ENCODE results near the gene ADH5.
"Not testable (repeated sequence)": the region's sequence is repeated elsewhere in the genome, so short reads cannot be mapped to it uniquely, and the experiment has no call there.

ADH5 gene

DNA sequence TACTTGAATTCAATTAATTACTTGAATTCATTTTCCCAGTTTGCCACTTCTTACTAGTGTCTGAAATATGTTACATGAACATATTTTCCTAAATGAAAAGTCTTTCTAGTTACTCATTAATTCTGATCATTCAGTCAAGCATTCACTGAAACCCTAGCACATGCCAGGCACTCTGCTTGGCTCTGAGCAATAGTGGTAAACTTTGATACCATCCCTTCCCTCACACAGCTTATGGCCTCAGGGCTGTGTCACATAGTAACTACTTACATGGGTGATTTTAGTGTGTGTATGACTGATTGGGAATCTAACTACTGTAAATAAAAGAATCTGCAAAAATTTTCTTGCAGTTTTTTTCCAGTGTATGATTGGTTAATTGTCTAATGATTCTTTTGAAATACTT is 60.4 kb downstream of the ADH5 start:
- DNase-seq: no peak

DNA sequence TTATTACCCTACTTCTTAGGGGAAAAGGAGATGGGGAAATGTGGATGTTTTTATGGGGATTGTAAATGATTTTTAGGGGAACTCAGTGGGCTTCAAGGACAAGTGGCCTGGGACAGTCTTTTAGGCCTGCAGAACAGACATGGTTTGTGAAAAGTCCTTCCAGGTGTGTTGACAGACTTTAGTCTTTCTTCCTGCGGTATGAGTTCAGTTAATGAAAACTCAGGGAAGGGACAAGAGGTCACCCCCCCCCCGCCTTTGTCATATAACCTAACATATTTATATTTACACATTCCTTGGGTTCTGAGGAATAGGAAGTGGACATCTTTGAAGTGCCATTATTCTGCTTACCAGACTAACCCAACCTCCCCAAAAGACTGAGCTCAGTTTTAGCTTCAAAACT is 61.3 kb downstream of the ADH5 start:
- DNase-seq: no peak

DNA sequence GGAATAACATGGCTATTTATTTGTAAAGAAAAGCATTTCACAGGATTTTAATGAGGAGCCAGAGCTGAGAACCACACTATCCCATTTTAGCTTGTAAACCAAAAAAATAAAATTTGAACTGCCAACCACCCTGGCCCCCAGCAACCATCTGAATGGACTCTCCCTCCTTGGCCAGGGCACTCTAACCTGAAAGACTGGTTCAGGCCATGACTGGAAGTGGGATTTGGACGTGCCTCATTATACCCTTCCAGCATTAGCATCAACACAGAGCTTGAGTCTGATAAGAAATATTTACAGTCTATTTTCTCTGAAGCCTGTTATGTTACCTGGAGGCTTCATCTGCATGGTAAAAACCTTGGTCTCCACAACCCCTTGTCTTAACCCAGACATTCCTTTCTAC is 63.1 kb downstream of the ADH5 start:
- no peak for DNase-seq

DNA sequence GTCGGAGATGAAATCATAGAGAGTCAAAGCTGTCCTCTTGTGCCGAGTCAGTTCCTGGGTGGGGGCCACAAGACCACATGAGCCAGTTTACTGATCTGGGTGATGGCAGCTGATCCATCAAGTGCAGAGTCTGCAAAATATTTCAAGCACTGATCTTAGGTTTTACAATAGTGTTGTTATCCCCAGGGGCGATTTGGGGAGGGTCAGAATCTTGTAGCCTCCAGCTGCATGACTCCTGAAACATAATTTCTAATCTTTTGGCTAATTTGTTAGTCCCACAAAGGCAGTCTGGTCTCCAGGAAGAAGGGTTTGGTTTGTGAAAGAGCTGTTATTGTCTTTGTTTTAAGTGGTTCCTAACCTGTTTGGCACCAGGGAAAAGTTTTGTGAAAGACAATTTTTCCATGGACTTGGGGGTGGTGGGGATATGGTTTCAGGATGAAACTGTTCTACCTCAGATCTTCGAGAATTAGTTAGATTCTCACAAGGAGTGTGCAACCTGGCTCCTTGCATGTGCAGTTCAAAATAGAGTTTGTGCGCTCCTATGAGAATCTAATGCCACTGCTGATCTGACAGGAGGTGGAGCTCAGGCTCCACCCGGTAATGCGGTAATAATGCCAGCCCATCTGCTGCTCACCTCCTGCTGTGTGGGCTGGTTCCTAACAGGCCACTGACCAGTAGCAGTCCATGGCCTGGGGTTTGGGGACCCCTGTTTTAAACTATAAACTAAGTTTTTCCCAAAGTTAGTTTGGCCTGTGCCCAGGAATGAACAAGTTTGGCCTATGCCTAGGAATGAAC is 63.9 kb downstream of the ADH5 start:
- no peak for DNase-seq

DNA sequence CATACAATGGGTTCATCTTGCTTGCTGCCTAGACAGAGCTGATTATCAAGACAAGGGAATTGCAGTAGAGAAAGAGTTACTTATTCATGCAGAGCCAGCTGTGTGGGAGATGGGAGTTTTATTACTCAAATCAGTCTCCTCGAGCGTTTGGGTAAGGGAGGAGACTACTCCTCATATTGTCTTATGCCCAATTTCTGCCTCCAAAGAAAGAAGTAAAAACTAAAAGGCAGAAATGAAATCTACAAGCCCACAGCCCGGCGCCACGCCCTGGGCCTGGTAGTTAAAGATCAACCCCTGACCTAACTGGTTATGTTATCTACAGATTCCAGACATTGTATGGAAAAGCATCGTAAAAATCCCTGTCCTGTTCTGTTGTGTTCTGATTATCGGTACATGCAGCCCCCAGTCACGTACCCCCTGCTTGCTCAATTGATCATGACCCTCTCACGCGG is 64.8 kb downstream of the ADH5 start:
- not testable (repeated sequence) for DNase-seq

GRCh38 chr4:99022566-99022965 is 66.0 kb downstream of the ADH5 start:
- no peak for DNase-seq

DNA sequence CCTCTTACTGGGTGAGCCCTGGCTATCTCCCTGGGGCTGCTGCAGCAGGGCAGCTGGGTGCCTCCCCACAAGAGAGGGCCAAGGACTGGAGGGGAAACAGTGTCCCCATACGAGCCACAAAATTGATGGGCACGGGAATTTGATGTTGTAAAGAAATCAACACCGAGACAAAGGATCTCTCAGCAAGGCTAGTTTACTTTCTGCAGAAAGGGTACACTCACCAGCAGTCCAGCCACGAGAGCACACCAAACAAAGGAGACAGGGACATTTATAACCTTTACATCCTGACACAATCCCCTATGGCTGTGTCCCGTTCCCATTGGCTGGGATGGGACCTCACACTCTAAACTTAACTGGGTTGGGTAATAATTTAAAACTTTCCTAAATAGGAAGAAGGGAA is 67.2 kb downstream of the ADH5 start:
- DNase-seq: no peak

Measured in cortex of kidney (tissue), 1 donor.